ENCODE measurements around the gene SLCO3A1. TPM values are rescaled to one million over a fixed set of nuclear protein-coding genes. Genes with fewer than 3 reads are reported as not detected.

SLCO3A1 gene
- total RNA-seq, 1 experiment from 2014 or later = 5.1 TPM

GRCh38 chr15:92087211-92087610 is 233.7 kb downstream of the SLCO3A1 start:
- no peaks in the 10 kb centered on the region; a peak in 1 of 4 replicates for H3K4me1 ChIP-seq (ENCODE audit: control insufficient read depth in 1 of 2, insufficient read depth in 2 of 2, low read length in 2 of 2)
- no peak overlapping the region for H3K27ac ChIP-seq (ENCODE audit: low read depth, low read length)
- no peaks in the 10 kb centered on the region for H3K36me3 ChIP-seq (ENCODE audit: control insufficient read depth in 1 of 2, insufficient read depth in 2 of 2, low read length in 2 of 2)
- peaks cover 7% of the 10 kb centered on the region for H3K27me3 ChIP-seq (ENCODE audit: insufficient read depth, low read length)
- BruUV-seq (replicated peaks) = no TSS peak
- ATAC-seq (no peak), DNase-seq (ENCODE audit: low read depth, low spot score) (no peak)
- H3K4me3 ChIP-seq (replicated peaks in 1 of 2; ENCODE audit: low read depth in 1 of 2, low read length in 2 of 2) = no peak overlapping the region
- no peaks in the 10 kb centered on the region for H3K9me3 ChIP-seq (ENCODE audit: control insufficient read depth in 1 of 2, insufficient read depth in 1 of 2, low read depth in 1 of 2, low read length in 2 of 2)
- ChIA-PET CTCF (interaction anchor here (0.6 to 2.7 kb wide), 2 partner anchors 9 to 1825 kb away, joined by 4 to 12 read pairs; no protein-coding TSS in a partner anchor), POLR2A (no interaction called here), RAD21 (ENCODE audit: low non-redundant PET in 1 of 2, low total read pairs in 2 of 2, uncharacterized antibody in 2 of 2, unreplicated experiment in 2 of 2) (no interaction called here)
- TF ChIP-seq ZFX (IDR thresholded peaks at IDR 0.05) (no peak), CTCF (IDR thresholded peaks at IDR 0.05 in 2 of 3, conservative IDR thresholded peaks at IDR 0.05 in 1 of 3; ENCODE audit: borderline replicate concordance in 1 of 3, insufficient read depth in 1 of 3, low read depth in 2 of 3, low read length in 2 of 3) (no peak), POLR2AphosphoS5 (IDR thresholded peaks at IDR 0.05; ENCODE audit: low read depth, low read length) (no peak), TCF7L2 (IDR thresholded peaks at IDR 0.05; ENCODE audit: borderline replicate concordance, extremely low read depth, insufficient read depth, insufficient read length) (no peak), POLR2A (IDR thresholded peaks at IDR 0.05; ENCODE audit: borderline replicate concordance, extremely low read depth, insufficient read depth, insufficient read length) (no peak), RAD21 (IDR thresholded peaks at IDR 0.05; ENCODE audit: low read depth) (no peak), SIN3A (IDR thresholded peaks at IDR 0.05; ENCODE audit: low read depth) (no peak), EZH2 (IDR thresholded peaks at IDR 0.05) (no peak)
- H3K9ac ChIP-seq (ENCODE audit: low read length) = no peak overlapping the region
- no peaks in the 10 kb centered on the region for H3K9me2 ChIP-seq (ENCODE audit: insufficient read depth)
- H2AFZ ChIP-seq (ENCODE audit: low read depth, low read length, poor library complexity, severe bottlenecking) = no peak overlapping the region
- no peak overlapping the region for H3K4me2 ChIP-seq (ENCODE audit: low read length)
- H4K20me1 ChIP-seq (ENCODE audit: insufficient read depth) = no peaks in the 10 kb centered on the region
- intact Hi-C loops (cut with micrococcal nuclease) = no loop called here
- no peaks in the 10 kb centered on the region for H3K79me2 ChIP-seq (ENCODE audit: insufficient read depth, low read length)

All from HCT116 (cell line).